Mesenteric fat pad (tissue), 1 donor: ENCODE results near the gene UBAP2. TPM values are rescaled to one million over a fixed set of nuclear protein-coding genes. Genes with fewer than 3 reads are reported as not detected.
"Not testable (repeated sequence)": the region's sequence is repeated elsewhere in the genome, so short reads cannot be mapped to it uniquely, and the experiment has no call there.

ENCODE experiments used
- DNase-seq: peaks from one replicate; pipeline ENCODE4 v3.0.0-alpha.2; 2020; ENCODE audit warnings: low spot score
- total RNA-seq: library from RNA; stranded (reverse); fragmentation: NEBNext Ultra II Directional; extraction: Animal tissue kit (Norgen Biotek cat#: 25700); gene quantifications from one replicate; pipeline ENCODE4 v1.2.1, GENCODE V29; 2021
- donor health status: DM: yes; HTN: yes; CAD: no.

The UBAP2 gene
- total RNA-seq, 1 donor from 2014 or later: 27.0 TPM

DNA sequence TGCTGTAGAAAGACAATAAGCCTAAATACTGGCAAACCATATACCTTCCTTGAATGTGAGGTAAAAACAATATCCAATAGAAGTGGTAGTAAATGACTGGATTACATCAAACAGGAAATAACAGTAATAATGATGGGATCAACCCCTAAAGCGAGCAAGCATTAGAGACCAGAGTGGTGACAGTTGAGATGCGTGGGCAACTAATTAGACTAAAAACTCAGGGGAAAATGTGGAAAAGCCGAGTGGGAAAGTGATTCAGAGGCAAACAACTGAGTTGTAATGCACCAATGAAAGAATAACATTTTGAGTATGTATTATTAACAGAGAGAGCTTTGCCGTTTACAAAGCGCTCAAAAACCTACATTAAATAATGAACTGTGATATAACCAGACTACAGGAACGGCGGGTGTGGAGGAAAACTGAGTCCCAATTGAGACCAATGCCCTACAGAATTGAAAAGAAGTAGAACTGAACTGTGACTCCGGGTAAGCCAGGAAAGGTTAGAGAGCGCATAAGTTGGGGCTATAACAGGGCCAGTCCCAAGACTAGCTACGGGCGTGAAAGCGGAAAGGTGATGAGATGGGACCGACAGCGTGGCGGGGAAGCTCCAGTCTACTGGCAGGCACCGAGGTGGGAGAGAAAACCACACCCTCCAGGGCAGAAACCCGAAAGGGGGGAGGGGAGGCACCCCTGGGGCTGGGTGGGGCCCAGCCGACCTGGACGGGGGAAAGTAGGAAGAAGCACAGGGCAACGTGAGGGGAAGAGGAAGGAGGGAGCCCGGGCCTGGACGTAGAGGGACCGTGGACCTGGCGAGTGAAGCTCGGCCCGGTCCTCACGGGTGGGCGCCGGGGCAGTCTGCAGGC lies 592 bp downstream of the UBAP2 start:
- peak; percentile 89 for DNase-seq

DNA sequence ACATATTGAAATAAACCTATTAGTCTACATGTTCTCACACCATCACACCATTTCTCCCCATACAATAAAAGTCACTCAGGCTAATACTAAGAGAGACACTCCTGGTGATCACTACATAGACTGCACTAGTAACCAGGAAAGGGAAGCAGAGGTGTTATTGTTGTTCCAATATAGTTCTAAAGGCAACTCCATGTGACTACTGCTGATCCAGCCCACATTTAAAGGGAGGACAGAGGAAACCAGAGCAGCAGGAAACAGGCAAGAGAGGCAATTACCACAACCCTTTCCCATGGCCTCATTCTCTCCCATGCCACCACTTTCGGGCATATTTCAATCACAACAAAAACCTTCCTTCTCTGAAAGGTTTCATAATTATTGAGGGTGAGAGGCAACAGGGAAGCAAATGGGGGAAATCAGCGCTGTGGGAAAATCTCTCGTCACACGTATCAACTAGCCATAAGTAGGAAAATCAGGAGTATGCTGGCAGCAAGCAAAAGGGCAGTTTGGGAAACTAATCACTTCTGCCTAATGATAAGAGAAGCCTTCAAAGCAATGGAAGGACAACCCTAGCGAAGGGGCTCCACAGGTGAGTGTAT lies 1.8 kb downstream of the UBAP2 start:
- no peak for DNase-seq

DNA sequence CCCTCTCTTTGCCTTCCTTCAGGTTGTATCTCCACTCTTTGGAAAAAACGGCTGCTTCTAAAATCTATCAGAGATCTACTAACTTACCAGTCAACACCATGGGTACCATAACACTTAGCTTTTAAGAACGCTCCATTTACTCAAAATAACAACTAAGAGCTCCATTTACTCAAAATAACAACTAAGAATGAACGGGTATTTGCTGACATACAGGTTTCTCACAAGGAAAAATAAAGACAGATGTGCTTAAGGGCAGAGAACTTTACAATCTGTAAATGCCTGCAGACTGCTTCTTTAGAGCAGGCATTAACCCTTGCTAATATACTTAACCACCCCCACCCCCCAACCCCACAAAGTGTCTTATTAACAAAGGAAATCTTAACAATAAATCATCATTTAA lies 2.8 kb downstream of the UBAP2 start:
- DNase-seq: no peak

DNA sequence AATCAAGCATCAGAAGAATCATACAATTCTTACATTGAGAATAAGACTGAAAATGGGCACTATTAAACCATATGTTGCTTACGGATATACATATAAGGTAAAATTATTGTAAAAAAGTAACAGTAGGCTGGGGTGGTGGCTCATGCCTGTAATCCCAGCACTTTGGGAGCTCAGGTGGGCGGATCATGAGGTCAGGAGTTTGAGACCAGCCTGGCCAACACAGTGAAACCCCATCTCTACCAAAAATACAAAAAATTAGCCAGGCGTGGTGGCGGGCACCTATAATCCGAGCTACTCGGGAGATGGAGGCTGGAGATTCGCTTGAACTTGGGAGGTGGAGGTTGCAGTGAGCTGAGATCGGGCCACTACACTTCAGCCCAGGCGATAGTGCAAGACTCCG lies 6.6 kb downstream of the UBAP2 start:
- DNase-seq: peak; percentile 60

DNA sequence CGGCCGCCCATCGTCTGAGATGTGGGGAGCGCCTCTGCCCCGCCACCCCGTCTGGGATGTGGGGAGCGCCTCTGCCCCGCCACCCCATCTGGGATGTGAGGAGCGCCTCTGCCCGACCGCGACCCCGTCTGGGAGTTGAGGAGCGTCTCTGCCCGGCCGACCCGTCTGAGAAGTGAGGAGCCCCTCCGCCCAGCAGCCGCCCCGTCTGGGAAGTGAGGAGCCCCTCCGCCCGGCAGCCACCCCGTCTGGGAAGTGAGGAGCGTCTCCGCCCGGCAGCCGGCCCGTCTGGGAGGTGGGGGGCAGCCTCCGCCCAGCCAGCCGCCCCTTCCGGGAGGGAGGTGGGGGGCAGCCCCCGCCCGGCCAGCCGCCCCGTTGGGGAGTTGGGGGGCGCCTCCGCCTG lies 9.8 kb downstream of the UBAP2 start:
- peak; percentile 65 for DNase-seq

DNA sequence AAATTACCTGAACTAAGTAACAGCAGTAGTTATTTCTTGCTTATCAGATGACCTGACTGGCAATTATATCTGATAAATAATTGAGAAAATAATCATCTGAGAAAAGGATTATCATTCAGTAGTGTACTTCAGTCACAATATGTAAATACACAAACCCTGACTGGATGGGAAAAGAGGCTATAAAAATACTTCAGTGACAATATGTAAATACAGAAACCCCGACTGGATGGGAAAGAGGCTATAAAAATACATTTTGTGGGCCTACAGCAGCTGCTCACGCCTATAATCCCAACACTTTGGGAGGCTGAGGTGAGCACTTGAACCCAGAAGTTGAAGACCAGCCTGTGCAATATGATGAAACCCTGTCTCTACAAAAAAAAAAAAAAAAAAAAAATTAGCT lies 11.1 kb downstream of the UBAP2 start:
- no peak for DNase-seq

DNA sequence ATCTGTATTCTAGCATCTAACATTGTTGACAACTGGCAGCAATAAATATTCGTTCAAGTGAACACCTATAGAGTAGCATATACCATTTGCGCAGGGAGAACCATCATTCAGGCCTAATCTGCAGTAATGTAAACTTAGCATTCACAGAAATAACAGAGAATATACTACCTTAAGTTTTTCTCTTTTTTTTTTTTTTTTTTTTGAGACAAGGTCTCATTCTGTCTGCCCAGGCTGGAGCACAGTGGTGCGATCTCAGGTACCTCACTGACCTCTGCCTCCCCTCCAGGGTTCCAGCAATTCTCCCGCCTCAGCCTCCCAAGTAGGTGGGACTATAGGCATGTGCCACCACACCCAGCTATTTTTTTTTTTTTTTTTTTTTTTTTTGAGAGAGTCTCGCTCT lies 12.1 kb downstream of the UBAP2 start:
- peak; percentile 41 for DNase-seq

DNA sequence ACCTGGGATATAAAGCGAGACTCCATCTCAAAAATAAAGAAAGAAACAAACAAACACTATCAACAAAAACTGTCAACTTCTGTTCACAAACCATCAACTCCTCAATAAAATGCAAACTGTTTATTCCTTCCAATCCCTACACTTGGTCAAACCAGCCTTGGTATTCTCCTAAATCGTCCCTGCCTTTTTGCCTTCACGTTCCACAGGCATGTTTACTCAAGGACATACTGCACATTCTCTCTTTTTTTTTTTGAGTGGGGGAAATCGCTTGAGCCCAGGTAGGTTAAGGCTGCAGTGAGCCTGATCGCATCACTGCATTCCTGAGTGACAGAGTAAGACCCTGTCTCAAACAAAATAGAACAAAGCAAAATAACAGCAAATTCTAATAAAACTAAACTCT lies 13.0 kb downstream of the UBAP2 start:
- no peak for DNase-seq

DNA sequence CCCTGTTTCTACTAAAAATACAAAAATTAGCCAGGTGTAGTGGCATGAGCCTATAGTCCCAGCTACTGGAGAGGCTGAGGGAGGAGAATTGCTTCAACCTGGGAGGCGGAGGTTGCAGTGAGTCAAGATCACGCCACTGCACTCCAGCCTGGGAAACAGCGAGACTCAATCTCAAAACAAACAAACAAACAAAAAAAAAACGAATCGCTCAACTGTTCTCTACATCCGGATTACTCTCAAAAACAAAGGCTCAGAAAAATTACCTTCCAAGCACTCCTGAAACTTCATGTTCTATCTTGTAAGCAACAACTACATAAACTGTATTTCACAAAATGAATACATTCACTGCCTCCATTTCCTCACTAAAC lies 14.0 kb downstream of the UBAP2 start:
- DNase-seq: peak; percentile 5

DNA sequence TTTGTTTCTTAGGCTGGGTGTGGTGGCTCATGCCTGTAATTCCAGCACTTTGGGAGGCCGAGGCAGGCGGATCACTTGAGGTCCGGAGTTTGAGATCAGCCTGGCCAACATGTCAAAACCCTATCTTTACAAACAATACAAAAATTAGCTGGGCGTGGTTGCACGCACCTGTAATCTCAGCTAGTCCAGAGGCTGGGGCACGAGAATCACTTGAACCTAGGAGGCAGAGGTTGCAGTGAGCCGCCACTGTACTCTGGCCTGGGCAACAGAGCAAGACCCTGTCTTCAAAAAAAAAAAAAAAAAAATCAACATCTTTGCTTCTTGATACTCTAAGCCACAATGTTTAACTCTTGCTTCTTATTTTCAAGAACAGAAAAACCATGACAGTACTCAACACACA lies 16.1 kb downstream of the UBAP2 start:
- DNase-seq: peak; percentile 74

DNA sequence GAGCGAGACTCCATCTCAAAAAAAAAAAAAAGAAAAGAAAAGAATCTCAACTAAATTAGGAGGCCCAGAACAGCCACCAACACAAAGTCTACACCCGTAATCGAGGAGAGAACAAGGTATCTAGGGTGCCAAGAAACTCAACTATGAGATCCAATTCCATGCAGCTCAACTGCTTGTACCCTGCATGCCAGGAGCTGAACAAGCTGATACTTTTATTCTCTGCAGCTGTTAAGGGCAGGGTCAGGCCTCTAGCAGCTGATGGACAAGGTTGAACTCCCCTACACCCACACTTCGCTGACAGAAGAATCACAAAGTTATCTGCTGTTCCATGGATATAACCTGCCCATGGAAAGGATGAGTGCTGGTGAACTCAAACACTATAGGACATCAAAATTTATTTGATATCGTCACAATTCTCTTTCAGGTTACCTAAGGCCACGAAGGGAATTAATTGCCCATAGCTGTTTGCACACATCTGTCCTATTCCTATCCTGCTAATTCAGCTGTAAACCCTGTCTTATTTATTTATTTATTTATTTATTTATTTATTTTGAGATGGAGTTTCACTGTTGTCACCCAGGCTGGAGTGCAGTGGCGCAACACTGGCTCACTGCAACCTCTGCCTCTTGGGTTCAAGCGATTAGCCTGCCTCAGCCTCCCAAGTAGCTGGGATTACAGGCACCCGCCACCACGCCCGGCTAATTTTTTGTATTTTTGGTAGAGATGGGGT lies 20.7 kb downstream of the UBAP2 start:
- no peak for DNase-seq

DNA sequence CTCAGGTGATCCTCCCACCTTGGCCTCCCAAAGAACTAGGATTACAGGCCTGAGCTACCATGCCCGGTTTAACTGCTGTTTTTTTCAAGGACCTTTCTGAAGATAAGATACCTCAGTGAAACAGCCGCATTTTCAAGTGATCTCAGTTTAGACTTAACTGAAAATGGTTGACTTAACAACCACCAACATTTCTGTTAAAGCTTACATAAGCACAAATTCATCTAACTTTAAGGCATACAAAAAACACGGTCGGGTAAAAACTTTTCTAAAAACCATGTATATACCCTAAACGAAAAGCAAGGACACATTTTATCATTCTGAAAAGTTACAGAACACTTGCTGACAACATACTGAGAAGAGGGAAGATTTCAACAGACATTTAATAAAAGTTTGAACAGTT lies 22.9 kb downstream of the UBAP2 start:
- no peak for DNase-seq

DNA sequence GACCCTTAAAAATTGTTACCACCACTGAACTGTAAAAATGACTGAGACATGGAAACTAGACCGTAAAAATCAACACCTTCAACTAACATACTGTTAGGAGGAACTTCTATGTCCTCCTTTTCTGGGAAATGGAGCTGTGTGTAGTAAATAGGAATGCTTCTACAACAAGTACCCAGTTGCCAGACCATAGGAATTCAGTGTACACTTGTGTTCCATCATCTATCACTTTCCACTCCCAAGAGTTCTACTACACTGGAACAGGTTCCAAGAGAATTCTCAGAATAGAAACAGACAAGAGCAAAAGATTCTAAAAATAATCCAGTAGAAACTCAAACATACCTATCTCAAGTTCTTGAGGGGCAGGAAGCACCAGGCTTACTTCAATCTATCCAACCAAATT lies 23.6 kb downstream of the UBAP2 start:
- no peak for DNase-seq

DNA sequence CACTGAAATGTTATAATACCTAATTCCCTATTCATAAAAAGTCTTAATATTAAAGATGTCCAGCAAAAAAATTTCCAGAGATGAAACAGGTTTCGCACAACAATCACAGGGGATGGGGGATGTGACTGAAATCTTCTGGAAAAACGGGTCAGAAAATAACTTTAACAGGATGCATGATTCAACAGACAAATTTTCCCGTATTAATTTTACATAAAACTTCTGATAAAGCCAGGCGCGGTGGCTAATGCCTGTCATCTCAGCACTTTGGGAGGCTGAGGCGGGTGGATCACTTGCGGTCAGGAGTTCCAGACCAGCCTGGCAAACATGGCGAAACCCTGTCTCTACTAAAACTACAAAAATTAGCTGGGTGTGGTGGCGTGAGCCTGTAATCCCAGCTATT lies 24.2 kb downstream of the UBAP2 start:
- DNase-seq: not testable (repeated sequence)

DNA sequence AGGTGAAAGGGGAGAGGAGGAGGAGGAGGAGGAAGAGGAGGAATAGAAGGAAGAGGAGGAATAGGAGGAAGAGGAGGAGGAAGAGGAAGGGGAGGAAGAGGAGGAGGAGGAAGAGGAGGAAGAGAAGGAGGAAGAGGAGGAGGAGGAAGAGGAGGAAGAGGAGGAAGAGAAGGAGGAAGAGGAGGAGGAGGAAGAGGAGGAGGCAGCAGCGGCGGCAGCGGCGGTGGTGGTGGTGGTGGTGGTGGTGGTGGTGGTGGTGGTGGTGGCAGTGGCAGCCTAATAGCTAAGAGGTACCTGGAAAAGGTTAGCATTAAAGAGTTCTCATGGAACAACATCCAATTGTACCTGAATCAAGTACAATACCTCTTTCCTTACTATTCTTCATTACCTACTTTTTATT lies 32.5 kb downstream of the UBAP2 start:
- no peak for DNase-seq

DNA sequence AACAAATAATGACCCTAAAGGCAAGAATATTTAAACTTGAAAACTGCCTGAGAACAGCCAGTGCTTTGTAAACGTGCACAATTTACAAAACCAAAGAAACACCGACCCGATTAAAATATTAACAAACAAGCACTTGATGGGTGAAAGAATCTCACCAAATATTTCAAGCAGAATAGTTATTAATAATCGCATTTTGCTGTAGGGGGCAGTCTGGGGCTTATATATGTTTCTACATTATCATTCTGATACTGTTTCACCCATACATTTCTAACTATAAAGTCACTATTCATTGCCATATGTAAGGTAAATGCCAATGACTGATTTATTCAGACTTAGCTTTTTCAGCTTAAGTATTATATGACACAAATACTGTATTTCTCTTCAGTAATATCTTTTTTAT lies 37.7 kb downstream of the UBAP2 start:
- no peak for DNase-seq

DNA sequence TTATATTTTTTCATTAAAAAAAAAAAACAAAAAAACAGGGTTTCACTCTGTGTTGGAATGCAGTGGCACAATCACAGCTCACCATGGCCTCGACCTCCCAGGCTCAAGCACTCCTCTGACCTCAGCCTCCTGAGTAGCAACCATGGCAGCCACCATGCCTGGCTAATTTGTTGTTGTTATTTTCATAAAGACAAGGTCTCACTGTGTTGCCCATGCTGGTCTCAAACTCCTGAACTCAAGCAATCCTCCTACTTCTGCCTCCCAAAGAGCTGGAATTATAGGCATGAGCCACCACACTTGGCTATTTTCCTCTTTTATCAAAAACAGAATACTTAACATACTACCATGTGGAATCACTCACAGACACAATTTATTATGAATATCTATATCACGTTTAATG lies 46.7 kb downstream of the UBAP2 start:
- no peak for DNase-seq

DNA sequence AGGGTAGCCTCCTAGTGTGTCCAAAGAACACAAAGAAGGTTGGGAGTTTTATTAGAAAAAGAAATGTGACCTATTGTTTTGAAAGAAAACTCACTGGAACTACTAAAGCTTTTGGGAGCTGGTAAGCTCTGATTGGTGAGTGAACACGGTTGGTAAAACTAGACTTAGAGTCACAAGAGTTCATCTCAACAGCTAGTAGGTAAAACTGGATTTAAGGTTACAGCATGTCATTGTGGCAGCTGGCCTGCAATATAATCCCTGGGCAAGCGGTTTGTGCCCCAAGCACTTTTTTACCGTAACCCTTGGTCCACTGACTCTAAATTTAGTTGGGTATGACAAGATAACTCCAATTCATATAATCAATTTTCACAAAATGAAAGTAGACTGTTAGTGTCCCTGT lies 47.4 kb downstream of the UBAP2 start:
- no peak for DNase-seq

DNA sequence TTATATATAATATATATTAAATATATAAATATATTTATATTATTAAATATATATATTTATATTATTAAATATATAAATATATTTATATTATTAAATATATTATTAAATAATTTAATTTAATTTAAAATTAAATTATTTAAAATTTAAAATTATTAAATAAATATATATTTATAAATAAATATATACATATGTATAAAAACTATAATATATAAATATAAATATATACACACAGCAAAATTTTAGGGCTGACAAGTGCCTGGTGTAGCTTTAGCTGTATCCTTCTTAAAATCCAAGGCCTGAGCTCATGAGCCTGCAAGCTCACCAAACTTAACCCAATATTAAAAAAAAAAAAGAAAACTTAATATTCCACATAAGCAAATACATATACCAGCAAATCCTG lies 53.2 kb downstream of the UBAP2 start:
- DNase-seq: no peak

DNA sequence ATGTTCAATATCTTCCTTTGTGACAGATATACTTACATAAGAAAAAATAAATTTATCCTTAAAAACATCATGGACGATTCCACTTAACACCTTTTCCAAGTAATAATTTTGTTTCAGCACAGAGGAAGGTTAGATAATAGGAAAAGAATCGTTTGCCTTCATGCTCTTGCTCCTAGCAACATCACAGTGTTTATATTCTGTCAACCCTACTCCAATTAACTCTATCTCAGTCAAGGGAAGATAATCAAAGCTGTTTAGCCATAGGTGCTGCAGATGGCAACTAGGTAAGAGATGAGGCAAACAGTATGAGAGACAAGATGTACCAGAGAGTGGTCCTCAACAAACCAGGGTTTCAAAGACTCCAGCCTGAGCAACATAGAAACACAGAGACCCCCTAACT lies 55.6 kb downstream of the UBAP2 start:
- no peak for DNase-seq

DNA sequence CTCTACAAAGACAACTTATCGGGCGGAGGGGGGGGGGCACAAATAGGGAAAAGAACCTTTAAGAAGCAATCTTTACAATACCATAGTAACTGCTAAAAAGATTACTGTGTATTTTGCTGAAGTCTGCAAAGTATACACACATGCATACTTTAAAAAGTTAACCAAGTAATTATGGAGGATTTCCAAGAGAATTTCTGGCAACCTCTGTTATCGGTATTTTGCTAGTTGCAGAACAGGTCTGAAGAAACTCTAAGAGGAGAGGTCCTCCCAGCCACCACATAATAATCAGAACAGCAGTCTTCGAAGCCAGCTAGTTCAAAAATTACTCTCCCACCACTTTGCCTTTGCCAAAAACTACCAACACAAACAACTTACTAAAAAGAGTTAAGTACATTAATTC lies 56.1 kb downstream of the UBAP2 start:
- no peak for DNase-seq

DNA sequence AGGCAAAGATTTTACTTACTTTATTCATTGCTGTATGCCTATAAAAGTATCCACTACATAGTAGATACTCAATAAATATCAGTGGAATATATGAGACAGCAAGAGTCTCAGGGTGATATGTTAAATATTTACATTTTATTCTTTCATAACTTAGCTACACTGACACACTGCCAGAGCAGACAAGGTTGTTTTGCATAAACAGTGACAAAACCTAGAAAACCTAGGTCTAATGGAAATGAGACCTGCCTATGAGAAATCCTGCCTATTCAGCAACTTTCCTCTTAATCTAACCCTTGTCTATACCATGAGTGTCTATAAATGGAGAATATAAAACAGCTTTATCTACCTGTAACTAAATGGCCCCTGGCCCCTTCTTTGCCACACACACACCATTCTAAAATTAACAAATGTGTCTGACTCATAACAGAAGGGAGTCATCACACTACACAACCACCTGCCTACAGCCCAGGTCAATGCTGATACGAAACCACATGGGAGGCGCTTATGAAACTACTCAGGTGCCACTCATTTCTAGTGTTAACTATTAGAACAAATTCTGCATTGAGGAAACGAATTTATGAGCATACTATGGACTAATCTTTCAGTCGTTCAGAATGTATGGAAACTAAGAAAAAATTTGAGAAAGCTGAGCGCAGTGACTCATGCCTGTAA lies 60.3 kb downstream of the UBAP2 start:
- DNase-seq: no peak
